ENCODE data around the gene CADM4. TPM values are rescaled to one million over a fixed set of nuclear protein-coding genes. Genes with fewer than 3 reads are reported as not detected.

CADM4 gene
- total RNA-seq, 3 donors from 2014 or later: 2.1 to 20.8 (median 18.0) TPM

GRCh38 chr19:43634506-43634871, 5.2 kb downstream of the CADM4 start:
- TF ChIP-seq, protein P1, sequence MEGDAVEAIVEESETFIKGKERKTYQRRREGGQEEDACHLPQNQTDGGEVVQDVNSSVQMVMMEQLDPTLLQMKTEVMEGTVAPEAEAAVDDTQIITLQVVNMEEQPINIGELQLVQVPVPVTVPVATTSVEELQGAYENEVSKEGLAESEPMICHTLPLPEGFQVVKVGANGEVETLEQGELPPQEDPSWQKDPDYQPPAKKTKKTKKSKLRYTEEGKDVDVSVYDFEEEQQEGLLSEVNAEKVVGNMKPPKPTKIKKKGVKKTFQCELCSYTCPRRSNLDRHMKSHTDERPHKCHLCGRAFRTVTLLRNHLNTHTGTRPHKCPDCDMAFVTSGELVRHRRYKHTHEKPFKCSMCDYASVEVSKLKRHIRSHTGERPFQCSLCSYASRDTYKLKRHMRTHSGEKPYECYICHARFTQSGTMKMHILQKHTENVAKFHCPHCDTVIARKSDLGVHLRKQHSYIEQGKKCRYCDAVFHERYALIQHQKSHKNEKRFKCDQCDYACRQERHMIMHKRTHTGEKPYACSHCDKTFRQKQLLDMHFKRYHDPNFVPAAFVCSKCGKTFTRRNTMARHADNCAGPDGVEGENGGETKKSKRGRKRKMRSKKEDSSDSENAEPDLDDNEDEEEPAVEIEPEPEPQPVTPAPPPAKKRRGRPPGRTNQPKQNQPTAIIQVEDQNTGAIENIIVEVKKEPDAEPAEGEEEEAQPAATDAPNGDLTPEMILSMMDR (IDR thresholded peaks at IDR 0.05): no peak
- no peak for TF ChIP-seq POLR2A (IDR thresholded peaks at IDR 0.05)
- TF ChIP-seq POLR2AphosphoS5 (IDR thresholded peaks at IDR 0.05): peak in 1 of 3 donors; percentile 22
- no peaks in the 10 kb centered on the region for H3K27me3 ChIP-seq
- no peaks in the 10 kb centered on the region for H3K36me3 ChIP-seq
- DNase-seq (ENCODE audit: low spot score in 2 of 2): peak in 1 of 2 donors; percentile 53
- intact Hi-C loops (cut with DNase I; ENCODE audit: low total_unique reads): no loop called here
- H3K27ac ChIP-seq: peak overlapping the region; percentile 86 to 89
- no peaks in the 10 kb centered on the region for H3K9me3 ChIP-seq
- H3K4me3 ChIP-seq: peak overlapping the region in 2 of 3 donors; percentile 48 to 58
- no peaks in the 10 kb centered on the region for H3K4me1 ChIP-seq

DNA sequence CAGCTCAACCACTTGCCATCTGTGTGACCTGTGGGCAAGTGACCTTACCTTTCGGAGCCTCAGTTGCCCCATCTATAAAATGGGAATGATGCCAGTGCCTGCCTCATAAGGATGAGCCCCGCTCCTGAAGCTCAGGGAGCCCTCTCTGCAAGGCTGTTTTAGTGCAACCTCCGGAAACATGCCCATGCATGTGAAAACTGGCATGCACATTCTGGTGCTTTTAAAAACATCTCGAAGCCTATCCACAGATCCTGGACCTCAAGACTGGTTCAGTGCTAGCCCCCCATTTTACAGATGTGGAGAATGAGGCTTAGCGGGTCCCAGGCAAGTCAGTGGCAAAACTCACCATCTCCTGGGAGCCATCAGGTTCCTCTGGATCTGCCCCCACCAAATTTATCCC, 5.6 kb downstream of the CADM4 start:
- H3K4me3 ChIP-seq: peak overlapping the region in 2 of 3 donors; percentile 48 to 58
- peak overlapping the region; percentile 86 to 89 for H3K27ac ChIP-seq
- no peaks in the 10 kb centered on the region for H3K27me3 ChIP-seq
- no peaks in the 10 kb centered on the region for H3K9me3 ChIP-seq
- peak in 1 of 2 donors; percentile 50 for DNase-seq (ENCODE audit: low spot score in 2 of 2)
- no peaks in the 10 kb centered on the region for H3K36me3 ChIP-seq
- TF ChIP-seq POLR2AphosphoS5 (IDR thresholded peaks at IDR 0.05) (no peak), POLR2A (IDR thresholded peaks at IDR 0.05) (no peak)
- TF ChIP-seq, protein P1 (IDR thresholded peaks at IDR 0.05): no peak
- intact Hi-C loops (cut with DNase I; ENCODE audit: low total_unique reads): no loop called here
- no peaks in the 10 kb centered on the region for H3K4me1 ChIP-seq

- TF ChIP-seq POLR2AphosphoS5 (IDR thresholded peaks at IDR 0.05): no peak
- TF ChIP-seq, protein P1 (IDR thresholded peaks at IDR 0.05): no peak
- TF ChIP-seq POLR2A (IDR thresholded peaks at IDR 0.05): no peak
- H3K27me3 ChIP-seq: no peaks in the 10 kb centered on the region
- no peak overlapping the region for H3K27ac ChIP-seq
- H3K4me3 ChIP-seq: peak overlapping the region in 1 of 3 donors; percentile 48
- no peak for DNase-seq (ENCODE audit: low spot score in 2 of 2)
- no peaks in the 10 kb centered on the region for H3K36me3 ChIP-seq
- no peaks in the 10 kb centered on the region for H3K9me3 ChIP-seq
- intact Hi-C loops (cut with DNase I; ENCODE audit: low total_unique reads): no loop called here
- H3K4me1 ChIP-seq: no peaks in the 10 kb centered on the region
Measured at GRCh38 chr19:43633520-43633919, 6.1 kb downstream of the CADM4 start.

- no peaks in the 10 kb centered on the region for H3K9me3 ChIP-seq
- intact Hi-C loops (cut with DNase I; ENCODE audit: low total_unique reads): no loop called here
- no peak for DNase-seq (ENCODE audit: low spot score in 2 of 2)
- H3K4me3 ChIP-seq: no peak overlapping the region
- no peaks in the 10 kb centered on the region for H3K4me1 ChIP-seq
- no peaks in the 10 kb centered on the region for H3K27me3 ChIP-seq
- H3K27ac ChIP-seq: no peak overlapping the region
- no peaks in the 10 kb centered on the region for H3K36me3 ChIP-seq
- no peak for TF ChIP-seq POLR2AphosphoS5 (IDR thresholded peaks at IDR 0.05)
- TF ChIP-seq, protein P1 (IDR thresholded peaks at IDR 0.05): no peak
- TF ChIP-seq POLR2A (IDR thresholded peaks at IDR 0.05): no peak
Measured at GRCh38 chr19:43631491-43631890, 8.2 kb downstream of the CADM4 start.

- DNase-seq (ENCODE audit: low spot score in 2 of 2): no peak
- no peaks in the 10 kb centered on the region for H3K4me1 ChIP-seq
- H3K27me3 ChIP-seq: no peaks in the 10 kb centered on the region
- no peak overlapping the region for H3K27ac ChIP-seq
- no peak for TF ChIP-seq POLR2A (IDR thresholded peaks at IDR 0.05)
- TF ChIP-seq, protein P1 (IDR thresholded peaks at IDR 0.05): no peak
- TF ChIP-seq POLR2AphosphoS5 (IDR thresholded peaks at IDR 0.05): no peak
- intact Hi-C loops (cut with DNase I; ENCODE audit: low total_unique reads): no loop called here
- no peaks in the 10 kb centered on the region for H3K36me3 ChIP-seq
- no peaks in the 10 kb centered on the region for H3K9me3 ChIP-seq
- H3K4me3 ChIP-seq: no peak overlapping the region
Measured at GRCh38 chr19:43628646-43629326, 10.9 kb downstream of the CADM4 start.

Measured in breast epithelium (tissue), 4 donors.